CD4-positive, alpha-beta T cell (primary cell): ENCODE data around the gene UPP2. TPM values are rescaled to one million over a fixed set of nuclear protein-coding genes. Genes with fewer than 3 reads are reported as not detected.

ENCODE experiments used
- ATAC-seq: fragments of 200-7000 bp; cut with Tn5 transposase; one replicate; pipeline ENCODE4 v1.10.0; 2022; ENCODE audit warnings: mild to moderate bottlenecking; ENCODE audit not compliant: poor library complexity
- CTCF ChIA-PET: fragments of 350-600 bp; sonication (Branson Sonifier 250); formaldehyde crosslinking; loops from one replicate; lab custom pipeline; 2021; ENCODE audit warnings: antibody characterized with exemption, inconsistent platforms; lab: Charles Lee
- POLR2A ChIA-PET: fragments of 350-600 bp; sonication (Branson Sonifier 250); formaldehyde crosslinking; loops from one replicate; lab custom pipeline; 2021; ENCODE audit warnings: antibody characterized with exemption, inconsistent platforms; lab: Charles Lee
- DNase-seq, 14 experiments: peaks; one replicate each; pipeline ENCODE4 v3.0.0-alpha.2; 2013 to 2020; ENCODE audit warnings: mixed read lengths in 2 of 14
- H3K27ac ChIP-seq, 2 donors: one replicate each; pipeline versions ENCODE4 v1.5.1 to v1.7.0; 2013; ENCODE audit warnings: low read length in 2 of 2, low read depth in 1 of 2, mild to moderate bottlenecking in 1 of 2
- H3K27me3 ChIP-seq, 2 experiments: 1 replicate in 1 of 2; 2 replicates in 1 of 2; pipeline versions ENCODE4 v1.6.1 to v1.7.0; 2013; ENCODE audit warnings: low read length in 2 of 2, control low read depth in 1 of 2, mild to moderate bottlenecking in 1 of 2, moderate library complexity in 1 of 2; ENCODE audit not compliant: insufficient read depth in 2 of 2, control insufficient read depth in 1 of 2
- H3K36me3 ChIP-seq: one replicate; pipeline ENCODE4 v1.6.1; 2013; ENCODE audit warnings: low read length, control low read depth; ENCODE audit not compliant: insufficient read depth
- H3K4me1 ChIP-seq: one replicate; pipeline ENCODE4 v1.6.1; 2013; ENCODE audit warnings: low read length, control low read depth; ENCODE audit not compliant: insufficient read depth
- H3K4me3 ChIP-seq: one replicate; pipeline ENCODE4 v1.5.1; 2013; ENCODE audit warnings: mild to moderate bottlenecking, low read length, moderate library complexity
- H3K9me3 ChIP-seq, 2 experiments: 1 replicate in 1 of 2; 2 replicates in 1 of 2; pipeline versions ENCODE4 v1.6.1 to v1.7.0; 2013; ENCODE audit warnings: low read length in 2 of 2, mild to moderate bottlenecking in 2 of 2, control low read depth in 1 of 2, moderate library complexity in 1 of 2; ENCODE audit not compliant: control insufficient read depth in 1 of 2, insufficient read depth in 1 of 2
- H3K27ac Mint-ChIP-seq: one replicate; pipeline ENCODE4 v1.8.0; 2020; ENCODE audit warnings: mixed read lengths
- H3K27me3 Mint-ChIP-seq: one replicate; pipeline ENCODE4 v1.8.0; 2021; ENCODE audit warnings: mixed read lengths
- H3K36me3 Mint-ChIP-seq: one replicate; pipeline ENCODE4 v1.8.0; 2021; ENCODE audit warnings: low read depth, mixed read lengths
- H3K4me1 Mint-ChIP-seq: one replicate; pipeline ENCODE4 v1.8.0; 2021; ENCODE audit warnings: low read depth, mixed read lengths
- H3K4me3 Mint-ChIP-seq: one replicate; pipeline ENCODE4 v1.8.0; 2020; ENCODE audit warnings: mild to moderate bottlenecking, mixed read lengths
- H3K9me3 Mint-ChIP-seq: one replicate; pipeline ENCODE4 v1.8.0; 2020; ENCODE audit warnings: mixed read lengths
- intact Hi-C, 2 experiments: fragments of 100-400 bp; cut with DNase I in 1 of 2; cut with micrococcal nuclease in 1 of 2; formaldehyde crosslinking; loops; one replicate each; pipeline versions ENCODE4 v1.15.1 to v1.9.0; 2023 to 2025; cut with DNase I, micrococcal nuclease
- total RNA-seq, 174 experiments: library from RNA in 2 of 174; stranded (reverse) in 2 of 174; gene quantifications; one replicate each; pipeline ENCODE4 v1.2.3 and lab custom pipeline; 2021 to 2026
- TF ChIP-seq, protein P1 (sequence below): fragments of 200-600 bp; IDR thresholded peaks from one replicate; pipeline ENCODE4 v1.8.0; 2022; ENCODE audit warnings: antibody characterized with exemption, mild to moderate bottlenecking

UPP2 gene
- total RNA-seq, 2 experiments from 2014 or later = not detected

GRCh38 chr2:158066046-158066713, 35.5 kb upstream of the UPP2 start:
- H3K4me1 ChIP-seq = no peaks in the 10 kb centered on the region
- DNase-seq = no peak
- CTCF ChIA-PET = no interaction called here

DNA sequence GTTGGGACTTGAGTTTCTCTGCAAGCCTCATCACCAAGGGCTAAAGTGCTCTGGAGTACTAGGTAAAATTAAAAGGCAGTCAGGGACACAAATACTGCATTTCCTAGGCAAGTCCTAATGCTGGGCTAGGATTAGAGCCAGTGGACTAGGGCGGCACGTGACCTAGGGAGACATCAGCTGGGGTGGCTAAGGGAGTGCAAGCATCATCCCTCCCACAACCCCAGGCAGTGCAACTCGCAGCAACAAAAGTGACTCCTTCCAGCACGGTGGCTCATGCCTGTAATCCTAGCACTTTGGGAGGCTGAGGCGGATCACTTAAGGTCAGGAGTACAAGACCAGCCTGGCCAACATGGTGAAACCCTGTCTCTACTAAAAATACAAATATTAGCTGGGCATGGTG, 30.7 kb upstream of the UPP2 start:
- H3K9me3 ChIP-seq = peaks cover 0 to 4% of the 10 kb centered on the region in 2 experiments
- no peaks in the 10 kb centered on the region for H3K36me3 Mint-ChIP-seq
- CTCF ChIA-PET = no interaction called here
- no peaks in the 10 kb centered on the region for H3K36me3 ChIP-seq
- peaks cover 20% of the 10 kb centered on the region for H3K27me3 Mint-ChIP-seq
- DNase-seq (no peak), ATAC-seq (no peak)
- TF ChIP-seq, protein P1, sequence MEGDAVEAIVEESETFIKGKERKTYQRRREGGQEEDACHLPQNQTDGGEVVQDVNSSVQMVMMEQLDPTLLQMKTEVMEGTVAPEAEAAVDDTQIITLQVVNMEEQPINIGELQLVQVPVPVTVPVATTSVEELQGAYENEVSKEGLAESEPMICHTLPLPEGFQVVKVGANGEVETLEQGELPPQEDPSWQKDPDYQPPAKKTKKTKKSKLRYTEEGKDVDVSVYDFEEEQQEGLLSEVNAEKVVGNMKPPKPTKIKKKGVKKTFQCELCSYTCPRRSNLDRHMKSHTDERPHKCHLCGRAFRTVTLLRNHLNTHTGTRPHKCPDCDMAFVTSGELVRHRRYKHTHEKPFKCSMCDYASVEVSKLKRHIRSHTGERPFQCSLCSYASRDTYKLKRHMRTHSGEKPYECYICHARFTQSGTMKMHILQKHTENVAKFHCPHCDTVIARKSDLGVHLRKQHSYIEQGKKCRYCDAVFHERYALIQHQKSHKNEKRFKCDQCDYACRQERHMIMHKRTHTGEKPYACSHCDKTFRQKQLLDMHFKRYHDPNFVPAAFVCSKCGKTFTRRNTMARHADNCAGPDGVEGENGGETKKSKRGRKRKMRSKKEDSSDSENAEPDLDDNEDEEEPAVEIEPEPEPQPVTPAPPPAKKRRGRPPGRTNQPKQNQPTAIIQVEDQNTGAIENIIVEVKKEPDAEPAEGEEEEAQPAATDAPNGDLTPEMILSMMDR = no peak
- POLR2A ChIA-PET = no interaction called here
- peaks cover 5 to 8% of the 10 kb centered on the region in 2 experiments for H3K27me3 ChIP-seq
- no peak overlapping the region for H3K27ac Mint-ChIP-seq
- H3K4me1 Mint-ChIP-seq = no peaks in the 10 kb centered on the region
- H3K4me3 Mint-ChIP-seq = no peak overlapping the region
- no peak overlapping the region for H3K4me3 ChIP-seq
- no peak overlapping the region for H3K27ac ChIP-seq
- no peaks in the 10 kb centered on the region for H3K9me3 Mint-ChIP-seq
- no peaks in the 10 kb centered on the region for H3K4me1 ChIP-seq
- intact Hi-C loops = no loop called here

More at GRCh38 chr2:158066046-158066713, 35.5 kb upstream of the UPP2 start:
- H3K4me3 ChIP-seq = no peak overlapping the region
- ATAC-seq = no peak
- no peak overlapping the region for H3K27ac ChIP-seq
- peaks cover 0 to 5% of the 10 kb centered on the region in 2 experiments for H3K27me3 ChIP-seq
- Mint-ChIP-seq H3K4me1 (no peaks in the 10 kb centered on the region), H3K27ac (no peak overlapping the region), H3K4me3 (no peak overlapping the region), H3K36me3 (no peaks in the 10 kb centered on the region), H3K9me3 (no peaks in the 10 kb centered on the region), H3K27me3 (peaks cover 5% of the 10 kb centered on the region)
- TF ChIP-seq, protein P1 = no peak
- no peaks in the 10 kb centered on the region for H3K9me3 ChIP-seq
- intact Hi-C loops = no loop called here
- no peaks in the 10 kb centered on the region for H3K36me3 ChIP-seq
- POLR2A ChIA-PET = no interaction called here

DNA sequence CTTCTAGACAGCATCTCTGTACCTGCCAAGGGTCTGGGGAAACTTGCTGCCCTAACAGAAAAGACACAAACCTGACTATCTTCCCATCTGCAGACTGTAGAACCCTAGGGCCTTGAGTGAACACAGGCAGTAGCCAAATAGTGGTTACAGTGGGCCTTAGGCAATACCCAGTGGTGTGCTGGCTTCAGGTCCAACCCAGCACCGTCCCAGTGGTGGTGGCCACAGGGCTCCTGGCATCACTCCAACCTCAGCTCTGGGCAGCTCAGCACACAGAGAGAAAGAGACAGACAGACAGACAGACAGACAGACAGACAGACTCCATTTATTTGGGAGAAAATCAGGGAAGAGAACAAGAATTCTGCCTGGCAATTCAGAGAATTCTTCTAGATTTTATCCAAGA, 29.3 kb upstream of the UPP2 start:
- no peak overlapping the region for H3K27ac ChIP-seq
- ATAC-seq (no peak), DNase-seq (no peak)
- POLR2A ChIA-PET = no interaction called here
- H3K4me1 Mint-ChIP-seq = no peaks in the 10 kb centered on the region
- TF ChIP-seq, protein P1 = no peak
- H3K36me3 ChIP-seq = no peaks in the 10 kb centered on the region
- intact Hi-C loops = no loop called here
- H3K9me3 ChIP-seq = peaks cover 0 to 4% of the 10 kb centered on the region in 2 experiments
- H3K4me1 ChIP-seq = no peaks in the 10 kb centered on the region
- H3K27ac Mint-ChIP-seq = no peak overlapping the region
- H3K9me3 Mint-ChIP-seq = peaks cover 3% of the 10 kb centered on the region
- peaks cover 20% of the 10 kb centered on the region for H3K27me3 Mint-ChIP-seq
- H3K4me3 Mint-ChIP-seq = no peak overlapping the region
- no peaks in the 10 kb centered on the region for H3K36me3 Mint-ChIP-seq
- H3K27me3 ChIP-seq = peaks cover 5 to 8% of the 10 kb centered on the region in 2 experiments
- CTCF ChIA-PET = no interaction called here
- H3K4me3 ChIP-seq = no peak overlapping the region
